Keratinocyte (primary cell): ENCODE measurements around the gene PARVA. TPM values are rescaled to one million over a fixed set of nuclear protein-coding genes. Genes with fewer than 3 reads are reported as not detected.

Source experiments
- DNase-seq: peaks from one replicate; pipeline ENCODE4 v3.0.0-alpha.2; 2011; ENCODE audit warnings: low read depth, missing footprints, low spot score
- FAIRE-seq: peaks from 2 replicates; lab custom pipeline; 2011; peaks lifted over from hg19 to GRCh38; lab: Jason Lieb, UNC
- H2AFZ ChIP-seq: 2 replicates; pipeline ENCODE4 v1.6.0; 2012; ENCODE audit warnings: low read length, control low read depth, inconsistent platforms; ENCODE audit not compliant: control insufficient read depth
- H3K27ac ChIP-seq: 2 replicates; pipeline ENCODE4 v1.5.1; 2011; ENCODE audit warnings: low read length; ENCODE audit not compliant: control insufficient read depth, insufficient read depth
- H3K27me3 ChIP-seq: 3 replicates; pipeline ENCODE4 v1.6.0; 2011; ENCODE audit warnings: low read length; ENCODE audit not compliant: control insufficient read depth, insufficient read depth; ENCODE audit errors: extremely low read depth
- H3K36me3 ChIP-seq, 2 experiments: 2 replicates in 1 of 2; 3 replicates in 1 of 2; pipeline ENCODE4 v1.5.1; 2011; ENCODE audit warnings: low read length in 2 of 2, mild to moderate bottlenecking in 1 of 2; ENCODE audit not compliant: control insufficient read depth in 2 of 2, insufficient read depth in 2 of 2; ENCODE audit errors: extremely low read depth in 1 of 2
- H3K4me1 ChIP-seq: 3 replicates; pipeline ENCODE4 v1.5.1; 2011; ENCODE audit warnings: low read length; ENCODE audit not compliant: control insufficient read depth, insufficient read depth; ENCODE audit errors: extremely low read depth
- H3K4me2 ChIP-seq: 3 replicates; pipeline ENCODE4 v1.6.0; 2011; ENCODE audit warnings: low read depth, low read length; ENCODE audit not compliant: control insufficient read depth, insufficient read depth; ENCODE audit errors: extremely low read depth
- H3K4me3 ChIP-seq, 3 experiments: fragments of 200-600 bp in 1 of 3; sonication (generic) in 1 of 3; 2 replicates in 2 of 3; 3 replicates in 1 of 3; pipeline ENCODE4 v1.5.1; 2011 to 2016; ENCODE audit warnings: low read length in 3 of 3, mild to moderate bottlenecking in 3 of 3, control low read depth in 2 of 3, inconsistent platforms in 1 of 3, low read depth in 1 of 3, mixed read lengths in 1 of 3, mixed run types in 1 of 3, moderate library complexity in 1 of 3; ENCODE audit not compliant: control insufficient read depth in 2 of 3, insufficient read depth in 2 of 3; ENCODE audit errors: extremely low read depth in 1 of 3
- H3K79me2 ChIP-seq: 2 replicates; pipeline ENCODE4 v1.6.0; 2012; ENCODE audit warnings: low read length; ENCODE audit not compliant: control insufficient read depth, insufficient read depth
- H3K9ac ChIP-seq: 3 replicates; pipeline ENCODE4 v1.6.0; 2011; ENCODE audit warnings: low read length; ENCODE audit not compliant: control insufficient read depth, insufficient read depth; ENCODE audit errors: extremely low read depth
- H3K9me1 ChIP-seq: 3 replicates; pipeline ENCODE4 v1.6.0; 2011; ENCODE audit warnings: low read length; ENCODE audit not compliant: control insufficient read depth, insufficient read depth; ENCODE audit errors: extremely low read depth
- H3K9me3 ChIP-seq: 2 replicates; pipeline ENCODE4 v1.5.1; 2012; ENCODE audit warnings: low read depth, low read length; ENCODE audit not compliant: control insufficient read depth
- H4K20me1 ChIP-seq: 3 replicates; pipeline ENCODE4 v1.6.0; 2011; ENCODE audit warnings: low read length; ENCODE audit not compliant: control insufficient read depth, insufficient read depth; ENCODE audit errors: extremely low read depth
- CTCF ChIP-seq, 3 experiments: IDR thresholded peaks in 1 of 3; conservative IDR thresholded peaks in 1 of 3; optimal IDR thresholded peaks in 1 of 3; 2 replicates in 2 of 3; 3 replicates in 1 of 3; pipeline versions ENCODE3 to v1.5.1; 2011; ENCODE audit warnings: low read length in 3 of 3, mild to moderate bottlenecking in 3 of 3, moderate library complexity in 2 of 3, control low read depth in 1 of 3, inconsistent platforms in 1 of 3; ENCODE audit not compliant: insufficient read depth in 2 of 3; ENCODE audit errors: extremely low read depth in 1 of 3
- EZH2 ChIP-seq: IDR thresholded peaks from one replicate; pipeline ENCODE4 v1.6.1; 2012; ENCODE audit warnings: inconsistent platforms, mild to moderate bottlenecking, low read length, moderate library complexity
- dilution Hi-C: fragments of 300-500 bp; cut with MboI; formaldehyde crosslinking; loops from one replicate; pipeline ENCODE4 v1.7.0; 2020; ENCODE audit warnings: low sequenced_read_pairs; ENCODE audit not compliant: extremely low pct_ligation_motif_present
- polyA plus RNA-seq, 5 experiments: library from polyadenylated mRNA; depleted of rRNA in 3 of 5; stranded (reverse) in 3 of 5; stranded (forward) in 1 of 5; unstranded in 1 of 5; fragments of >200 nt; gene quantifications; 1 replicate in 1 of 5; 2 replicates in 3 of 5; 3 replicates in 1 of 5; pipeline versions ENCODE4 v1.2.1 to v1.2.3, GENCODE V29; 2011 to 2012; ENCODE audit warnings: missing spikeins in 2 of 5, low read depth in 1 of 5, low replicate concordance in 1 of 5

Gene PARVA
- polyA plus RNA-seq, 1 donor (not counting 4 experiments of a cell fraction or from before 2014, with no cell fraction given) = 28.9 TPM

GRCh38 chr11:12478743-12479142 is 101.4 kb downstream of the PARVA start:
- DNase-seq = peak; percentile 30
- dilution Hi-C loops = no loop called here
- no peaks in the 10 kb centered on the region for H3K9me3 ChIP-seq
- H4K20me1 ChIP-seq = no peaks in the 10 kb centered on the region
- TF ChIP-seq EZH2 = no peak
- TF ChIP-seq CTCF (optimal IDR thresholded peaks at IDR 0.05 in 1 of 3, IDR thresholded peaks at IDR 0.05 in 1 of 3, conservative IDR thresholded peaks at IDR 0.05 in 1 of 3; ENCODE audit: extremely low read depth in 1 of 3, insufficient read depth in 2 of 3, low read length in 3 of 3) = no peak
- peaks cover 12% of the 10 kb centered on the region for H3K4me1 ChIP-seq
- peak; percentile 49 for FAIRE-seq
- peaks cover 7 to 13% of the 10 kb centered on the region in 2 experiments for H3K36me3 ChIP-seq
- no peak overlapping the region for H2AFZ ChIP-seq
- H3K4me2 ChIP-seq = peak overlapping the region; percentile 47
- H3K4me3 ChIP-seq = no peak overlapping the region
- H3K79me2 ChIP-seq = no peaks in the 10 kb centered on the region
- H3K27me3 ChIP-seq = no peaks in the 10 kb centered on the region
- no peaks in the 10 kb centered on the region for H3K9me1 ChIP-seq
- no peak overlapping the region for H3K9ac ChIP-seq
- no peak overlapping the region for H3K27ac ChIP-seq

GRCh38 chr11:12480401-12480800 is 103.0 kb downstream of the PARVA start:
- no peak overlapping the region for H3K27ac ChIP-seq
- H3K9ac ChIP-seq = no peak overlapping the region
- no peak overlapping the region for H3K4me3 ChIP-seq
- no peaks in the 10 kb centered on the region for H3K9me3 ChIP-seq
- H3K27me3 ChIP-seq = no peaks in the 10 kb centered on the region
- no peak overlapping the region for H3K4me2 ChIP-seq
- FAIRE-seq = no peak
- TF ChIP-seq EZH2 (no peak), CTCF (optimal IDR thresholded peaks at IDR 0.05 in 1 of 3, IDR thresholded peaks at IDR 0.05 in 1 of 3, conservative IDR thresholded peaks at IDR 0.05 in 1 of 3; ENCODE audit: extremely low read depth in 1 of 3, insufficient read depth in 2 of 3, low read length in 3 of 3) (no peak)
- no peaks in the 10 kb centered on the region for H3K79me2 ChIP-seq
- DNase-seq = no peak
- no peak overlapping the region for H2AFZ ChIP-seq
- dilution Hi-C loops = no loop called here
- peaks cover 12% of the 10 kb centered on the region for H3K4me1 ChIP-seq
- H4K20me1 ChIP-seq = no peaks in the 10 kb centered on the region
- no peaks in the 10 kb centered on the region for H3K9me1 ChIP-seq
- peaks cover 3 to 7% of the 10 kb centered on the region in 2 experiments for H3K36me3 ChIP-seq
